K562 (cell line): Measurements from ENCODE around the gene PGAP3. TPM values are rescaled to one million over a fixed set of nuclear protein-coding genes. Genes with fewer than 3 reads are reported as not detected.

Experiments
- ATAC-seq: fragments of 200-7000 bp; cut with Tn5 transposase; 3 replicates; pipeline ENCODE4 v1.9.1; 2020; ENCODE audit warnings: moderate library complexity
- BruUV-seq: library from RNA; stranded (reverse); fragments of 400-500 nt; replicated peaks from 2 replicates; lab custom pipeline; 2021; lab: Mats Ljungman, UMichigan
- CTCF ChIA-PET: fragments of 300-600 bp; formaldehyde crosslinking; extraction: SDS; loops from one replicate; lab custom pipeline; 2021; ENCODE audit warnings: low intra/inter-chr PET ratio; lab: Yijun Ruan, JAX
- POLR2A ChIA-PET: fragments of 300-600, 350-650 bp; sonication (Branson Sonifier 250); formaldehyde crosslinking; extraction: SDS; loops from one replicate; lab custom pipeline; 2021; ENCODE audit warnings: antibody characterized with exemption, inconsistent platforms; lab: Yijun Ruan, JAX
- DNase-seq, 4 experiments: peaks; one replicate each; pipeline versions ENCODE4 v3.0.0 to v3.0.0-alpha.2; 2011 to 2018; ENCODE audit warnings: low spot score in 3 of 4, mixed read lengths in 3 of 4; ENCODE audit errors: extremely low read depth in 1 of 4
- FAIRE-seq: peaks from 2 replicates; lab custom pipeline; 2011; peaks lifted over from hg19 to GRCh38; lab: Jason Lieb, UNC
- H2AFZ ChIP-seq: 2 replicates; pipeline ENCODE4 v1.6.0; 2011; ENCODE audit warnings: low read depth, low read length, control low read depth, inconsistent platforms
- H3K27ac ChIP-seq: fragments of 200-600 bp; 3 replicates; pipeline ENCODE4 v1.8.0; 2011; ENCODE audit warnings: low read depth, mild to moderate bottlenecking, control low read depth, inconsistent platforms, low read length, moderate library complexity, mixed read lengths; ENCODE audit errors: extremely low read depth
- H3K27me3 ChIP-seq, 2 experiments: fragments of 300-600 bp in 1 of 2; 2 replicates in 1 of 2; 3 replicates in 1 of 2; pipeline versions ENCODE4 v1.6.0 to v1.8.0; 2011; ENCODE audit warnings: inconsistent platforms in 2 of 2, low read length in 2 of 2, mild to moderate bottlenecking in 1 of 2, mixed read lengths in 1 of 2, moderate library complexity in 1 of 2; ENCODE audit not compliant: control insufficient read depth in 2 of 2, insufficient read depth in 2 of 2
- H3K36me3 ChIP-seq: fragments of 300-600 bp; 3 replicates; pipeline ENCODE4 v1.8.0; 2011; ENCODE audit warnings: mild to moderate bottlenecking, low read length, inconsistent platforms; ENCODE audit not compliant: control insufficient read depth, insufficient read depth
- H3K4me1 ChIP-seq, 2 experiments: fragments of 200-600 bp in 1 of 2; replicated peaks in 1 of 2; 2 replicates in 1 of 2; 3 replicates in 1 of 2; pipeline versions ENCODE4 v1.5.1 to v1.8.0; 2011; ENCODE audit warnings: inconsistent platforms in 2 of 2, low read length in 2 of 2, mild to moderate bottlenecking in 1 of 2, mixed read lengths in 1 of 2, moderate library complexity in 1 of 2; ENCODE audit not compliant: control insufficient read depth in 2 of 2, insufficient read depth in 2 of 2
- H3K4me2 ChIP-seq: 2 replicates; pipeline ENCODE4 v1.6.1; 2011; ENCODE audit warnings: low read length, control low read depth, inconsistent platforms, mixed read lengths; ENCODE audit not compliant: insufficient read depth
- H3K4me3 ChIP-seq: fragments of 200-600 bp; sonication (generic), shearing (Covaris generic); 2 replicates; pipeline ENCODE4 v1.5.1; 2016; ENCODE audit warnings: control low read depth, inconsistent platforms
- H3K79me2 ChIP-seq: fragments of 200-600 bp; 3 replicates; pipeline ENCODE4 v1.8.0; 2011; ENCODE audit warnings: low read length, inconsistent platforms; ENCODE audit not compliant: control insufficient read depth, insufficient read depth
- H3K9ac ChIP-seq, 2 experiments: 2 replicates each; pipeline versions ENCODE4 v1.6.0 to v1.6.1; 2011; ENCODE audit warnings: low read depth in 2 of 2, low read length in 2 of 2, control low read depth in 1 of 2, inconsistent platforms in 1 of 2, mild to moderate bottlenecking in 1 of 2, mixed read lengths in 1 of 2; ENCODE audit not compliant: insufficient read depth in 1 of 2
- H3K9me1 ChIP-seq: one replicate; pipeline ENCODE4 v1.6.0; 2011; ENCODE audit warnings: inconsistent platforms, mild to moderate bottlenecking, low read length, moderate library complexity; ENCODE audit not compliant: control insufficient read depth, insufficient read depth
- H3K9me3 ChIP-seq: replicated peaks from 2 replicates; pipeline ENCODE4 v1.5.1; 2011; ENCODE audit warnings: low read depth, low read length, inconsistent platforms; ENCODE audit not compliant: control insufficient read depth, insufficient read depth
- H4K20me1 ChIP-seq: replicated peaks from 2 replicates; pipeline ENCODE4 v1.6.1; 2011; ENCODE audit warnings: low read length, inconsistent platforms, mixed read lengths; ENCODE audit not compliant: control insufficient read depth, insufficient read depth
- BRF2 ChIP-seq: IDR thresholded peaks from 3 replicates; pipeline ENCODE4 v1.6.1; 2011; ENCODE audit warnings: borderline replicate concordance, mild to moderate bottlenecking; ENCODE audit not compliant: insufficient read length, insufficient read depth
- KDM1A ChIP-seq, 2 experiments: fragments of 450-650 bp; IDR thresholded peaks; 2 replicates each; pipeline ENCODE4 v1.6.1; 2016; ENCODE audit warnings: mild to moderate bottlenecking in 2 of 2
- NRF1 ChIP-seq, 2 experiments: fragments of 450-650 bp; IDR thresholded peaks in 1 of 2; conservative IDR thresholded peaks in 1 of 2; 2 replicates each; pipeline ENCODE4 v1.6.1; 2014; ENCODE audit warnings: mild to moderate bottlenecking in 2 of 2
- RBBP5 ChIP-seq: fragments of 200-600 bp; sonication (generic); IDR thresholded peaks from 2 replicates; pipeline ENCODE4 v1.6.1; 2012; ENCODE audit warnings: borderline replicate concordance, mild to moderate bottlenecking, low read length, control low read depth, inconsistent platforms; ENCODE audit not compliant: insufficient read depth, poor library complexity, severe bottlenecking
- WGBS: fragments of 100-300 bp; shearing (Covaris generic); methylation state at CpG from one replicate; pipeline ENCODE4 v1.1.6; 2016; ENCODE audit warnings: low coverage, mixed read lengths; ENCODE audit not compliant: insufficient coverage; ENCODE audit errors: missing lambda C conversion rate; 5-methylcytosine and 5-hydroxymethylcytosine counted together
- in situ Hi-C: fragments of 300-500 bp; cut with MboI; formaldehyde crosslinking; loops from 4 replicates; pipeline ENCODE4 v1.15.0; 2018; ENCODE audit warnings: inconsistent platforms, mixed read lengths
- intact Hi-C: fragments of 100-400 bp; cut with micrococcal nuclease; formaldehyde crosslinking; loops from 2 replicates; pipeline ENCODE4 v1.14.2; 2022
- polyA plus RNA-seq, 8 experiments: library from polyadenylated mRNA; depleted of rRNA in 4 of 8; stranded (reverse) in 5 of 8; unstranded in 3 of 8; fragments of >200 nt; fragmentation: Nextera tagmentation in 2 of 8; fragmentation: Illumina TruSeq in 1 of 8; extraction: Ambion mirVana in 2 of 8; extraction: Trizol in 1 of 8; gene quantifications; 2 replicates each; pipeline versions ENCODE4 v1.2.1 to v1.2.3, GENCODE V29; 2011 to 2014; ENCODE audit warnings: inconsistent platforms in 1 of 8, missing spikeins in 1 of 8
- total RNA-seq, 7 experiments: library from RNA; depleted of rRNA in 6 of 7; stranded (reverse); fragments of >200 nt in 6 of 7; fragmentation: Illumina TruSeq in 2 of 7; extraction: Trizol in 2 of 7; gene quantifications; 2 replicates each; pipeline versions ENCODE4 v1.2.1 to v1.2.3, GENCODE V29; 2011 to 2021; ENCODE audit warnings: low replicate concordance in 1 of 7

Gene PGAP3
- total and polyA plus RNA-seq, 9 of the 15 experiments (the other 6 are each of a cell fraction or from before 2014, with no cell fraction given), result 0.38 to 9.4 (median 4.5) TPM

GRCh38 chr17:39636587-39636926, 51.3 kb downstream of the PGAP3 start:
- intact Hi-C loops, result no loop called here

GRCh38 chr17:39635614-39636176, 52.2 kb downstream of the PGAP3 start:
- POLR2A ChIA-PET, result interaction anchor here (0.6 to 1.0 kb wide), 2 partner anchors 8 to 50 kb away, joined by 3 read pairs; no protein-coding TSS in a partner anchor
- peak overlapping the region in 1 of 2 experiments; percentile 96; a peak in 2 of 4 replicates for H3K9ac ChIP-seq

More at GRCh38 chr17:39636587-39636926, 51.3 kb downstream of the PGAP3 start:
- Histone ChIP-seq H3K27me3 (no peaks in the 10 kb centered on the region), H3K27ac (peak overlapping the region; percentile 91), H3K79me2 (peaks cover 45% of the 10 kb centered on the region), H2AFZ (peak overlapping the region; percentile 89), H3K4me2 (peak overlapping the region; percentile 94), H3K9me1 (no peaks in the 10 kb centered on the region), H4K20me1 (peaks cover 10% of the 10 kb centered on the region; the same call in 1 of the 2 replicates), H3K9ac (peak overlapping the region; percentile 86 to 96), H3K4me3 (peak overlapping the region; percentile 78), H3K36me3 (peaks cover 11% of the 10 kb centered on the region; the same call in 2 of the 3 replicates), H3K9me3 (no peaks in the 10 kb centered on the region), H3K4me1 (peaks cover 52 to 55% of the 10 kb centered on the region in 2 experiments)
- TSS peak; percentile 90 for BruUV-seq
- DNase-seq, result peak in 1 of 4 experiments; percentile 42
- ChIA-PET POLR2A (interaction anchor here (0.6 to 1.5 kb wide), 5 partner anchors 13 to 42 kb away, joined by 3 to 5 read pairs (median 4); partner anchors contain the start of gene TCAP), CTCF (no interaction called here)
- in situ Hi-C loops, result no loop called here
- 3% methylated on average over 5 of the region's 6 CpGs for WGBS
- FAIRE-seq, result no peak
- TF ChIP-seq NRF1 (conservative IDR thresholded peaks at IDR 0.05 in 1 of 2, IDR thresholded peaks at IDR 0.05 in 1 of 2) (no peak), KDM1A (IDR thresholded peaks at IDR 0.05) (peak; percentile 38 to 49; a peak in 2 of 4 replicates)
- ATAC-seq, result peak; percentile 12

More at GRCh38 chr17:39635614-39636176, 52.2 kb downstream of the PGAP3 start:
- CTCF ChIA-PET, result interaction anchor here (2.0 kb wide), 1 partner anchor 14 kb away, joined by 12 read pairs; no protein-coding TSS in a partner anchor
- Histone ChIP-seq H3K4me3 (no peak overlapping the region), H3K79me2 (peaks cover 36% of the 10 kb centered on the region), H3K27ac (no peak overlapping the region; the same call in 2 of the 3 replicates), H3K9me3 (no peaks in the 10 kb centered on the region), H3K9me1 (no peaks in the 10 kb centered on the region), H2AFZ (peak overlapping the region; percentile 65), H3K27me3 (no peaks in the 10 kb centered on the region), H3K4me2 (peak overlapping the region; percentile 6; the same call in 1 of the 2 replicates), H3K4me1 (peaks cover 44 to 46% of the 10 kb centered on the region in 2 experiments), H4K20me1 (peaks cover 2% of the 10 kb centered on the region; the same call in 1 of the 2 replicates), H3K36me3 (peaks cover 11% of the 10 kb centered on the region; the same call in 2 of the 3 replicates)
- FAIRE-seq, result no peak
- no TSS peak for BruUV-seq
- 66% methylated on average over 8 of the region's 8 CpGs for WGBS
- intact Hi-C loops (no loop called here), in situ Hi-C loops (no loop called here)
- ATAC-seq, result peak; percentile 14; the same call in 1 of the 3 replicates
- DNase-seq, result peak; percentile 46 to 57 (median 48)
- TF ChIP-seq RBBP5, result peak; percentile 14
- no peak for TF ChIP-seq BRF2
